Measurements from ENCODE around the gene PCSK2.

- TF ChIP-seq POLR2A (IDR thresholded peaks at IDR 0.05; ENCODE audit: low read length) = no peak
- TF ChIP-seq GATA1 (IDR thresholded peaks at IDR 0.05; ENCODE audit: low read depth, low read length) = no peak
These were observed 219.3 kb downstream of the PCSK2 start for GRCh38 chr20:17446171-17446570.

Measured in erythroblast (primary cell).